HG03521 (cell line): ENCODE measurements around the gene NMD3.
"Not testable (repeated sequence)": the region's sequence is repeated elsewhere in the genome, so short reads cannot be mapped to it uniquely, and the experiment has no call there.

Experiments used
- ATAC-seq: cut with Tn5 transposase; IDR thresholded peaks from one replicate; pipeline ENCODE4 v1.9.1; 2021; ENCODE audit warnings: mild to moderate bottlenecking, moderate library complexity; ENCODE audit not compliant: unreplicated experiment

NMD3 gene

GRCh38 chr3:161220850-161221753 lies at the start of gene NMD3:
Gene NMD3, plus strand, starts transcription at chr3:161221311. Its CDS starts 703 bp downstream, at chr3:161222014.
- ATAC-seq = peak; percentile 99

DNA sequence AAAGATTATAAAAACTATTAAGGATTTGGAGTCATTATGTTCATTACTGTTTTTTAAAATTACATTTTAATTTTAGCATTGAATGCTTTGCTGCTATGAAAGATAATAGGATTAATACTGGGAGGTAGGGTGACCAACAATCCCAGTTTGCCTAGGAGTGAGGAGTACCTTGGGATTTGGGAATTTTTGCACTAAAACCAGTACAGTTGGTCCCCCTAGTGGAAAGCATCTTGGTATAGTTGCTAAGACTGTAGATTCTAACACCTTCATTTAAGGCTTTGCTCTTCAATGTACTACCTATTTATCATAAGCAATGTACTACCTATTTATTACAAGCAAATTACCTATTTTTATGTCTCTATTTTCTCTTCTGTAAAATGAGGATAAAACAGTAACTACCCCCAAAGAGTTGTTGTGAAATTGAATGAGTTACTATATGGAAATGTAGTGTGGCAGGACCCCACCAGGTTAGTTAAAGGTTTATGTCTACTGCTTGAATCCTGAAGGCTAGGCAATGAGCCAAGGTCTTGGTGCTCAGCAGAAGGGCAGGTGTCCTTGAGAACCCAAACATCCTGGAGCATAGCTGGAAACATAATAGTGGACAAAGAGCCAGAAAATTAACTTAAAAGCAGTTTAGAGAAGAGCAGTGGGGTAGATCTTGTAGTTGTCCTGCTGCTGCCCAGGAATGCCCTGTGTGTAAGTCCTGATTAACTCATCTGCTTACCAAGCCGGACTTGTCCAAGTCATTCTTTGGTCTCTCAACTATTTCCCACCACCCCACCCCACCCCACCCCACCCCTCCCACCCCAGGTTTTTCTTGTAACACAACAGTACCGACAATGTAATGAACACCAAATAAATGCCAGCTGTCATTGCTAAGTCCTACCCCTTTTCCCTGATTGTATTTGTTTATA lies 49.2 kb upstream of the NMD3 start:
- no peak for ATAC-seq

GRCh38 chr3:161175506-161175905 lies 45.6 kb upstream of the NMD3 start:
- no peak for ATAC-seq

GRCh38 chr3:161177991-161178390 lies 43.1 kb upstream of the NMD3 start:
- no peak for ATAC-seq

DNA sequence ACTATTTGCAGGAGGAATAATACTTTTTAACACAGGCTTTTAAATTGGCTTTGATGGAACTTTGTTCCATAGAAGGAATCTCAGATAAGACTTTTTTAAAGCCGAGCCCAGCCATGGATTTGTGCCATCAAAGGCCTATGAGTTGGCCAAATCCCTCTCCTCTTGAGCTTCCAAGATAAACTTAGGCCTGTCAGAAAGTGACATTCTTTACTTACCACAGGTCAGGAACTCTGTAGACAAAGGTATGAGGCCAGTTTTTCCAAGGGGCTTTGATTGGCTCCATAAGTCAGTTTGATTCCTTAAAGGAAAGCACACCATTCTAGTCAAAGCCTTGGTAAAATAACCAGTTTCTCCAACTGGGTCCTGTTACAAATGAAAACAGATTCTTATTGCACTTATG lies 39.7 kb upstream of the NMD3 start:
- not testable (repeated sequence) for ATAC-seq

- ATAC-seq = no peak
Observed at GRCh38 chr3:161187046-161187445, 34.1 kb upstream of the NMD3 start.

GRCh38 chr3:161197855-161198850 lies 23.0 kb upstream of the NMD3 start:
- ATAC-seq = no peak

DNA sequence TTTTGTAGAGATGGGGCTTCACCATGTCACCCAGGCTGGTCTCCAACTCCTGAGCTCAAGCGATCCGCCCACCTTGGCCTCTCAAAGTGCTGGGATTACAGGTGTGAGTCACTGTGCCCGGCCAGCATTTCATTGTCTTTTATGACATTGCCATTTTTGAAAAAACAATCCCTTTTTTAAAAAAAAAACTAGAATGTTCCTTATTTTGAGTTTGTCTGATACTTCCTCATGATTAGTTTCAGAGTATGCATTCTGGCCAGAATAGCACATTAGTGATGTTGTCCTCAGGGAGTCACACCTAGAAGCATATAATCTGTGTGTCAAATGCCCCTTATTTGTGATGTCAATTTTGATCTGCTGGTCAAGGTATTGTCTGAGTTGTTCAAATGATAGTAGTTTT lies 21.2 kb upstream of the NMD3 start:
- no peak for ATAC-seq

GRCh38 chr3:161203485-161204098 lies 17.5 kb upstream of the NMD3 start:
- ATAC-seq = no peak

- ATAC-seq = no peak
Observed at GRCh38 chr3:161208931-161209330, 12.2 kb upstream of the NMD3 start.

DNA sequence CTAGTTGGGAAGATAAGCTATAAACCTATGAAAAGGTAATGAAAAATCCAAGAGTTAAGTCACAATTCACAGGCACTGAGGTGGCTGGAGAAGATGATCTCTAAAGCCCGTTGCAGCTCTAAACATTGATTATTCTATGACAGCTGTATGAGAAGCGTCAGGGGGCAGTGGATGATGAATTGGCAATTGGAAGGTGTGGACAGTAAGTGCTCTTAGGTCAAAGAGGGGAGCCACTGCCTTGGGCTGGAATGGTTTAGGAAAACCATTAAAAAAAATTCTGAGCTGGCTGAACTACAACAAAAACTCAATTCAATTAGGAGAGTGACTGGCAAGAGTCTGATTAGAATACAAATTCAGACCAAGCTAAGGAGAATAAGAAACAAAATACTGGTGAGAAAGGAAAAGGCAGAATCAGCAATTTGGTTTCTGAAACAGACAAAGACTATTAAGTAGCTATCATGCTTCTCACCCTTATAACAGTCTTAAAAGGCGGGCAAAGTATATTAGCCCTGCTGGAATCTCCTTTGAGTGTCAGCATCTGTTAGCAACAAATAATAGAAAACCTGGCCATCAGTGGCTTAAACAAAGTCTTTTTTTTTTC lies 8.8 kb upstream of the NMD3 start:
- ATAC-seq = no peak

DNA sequence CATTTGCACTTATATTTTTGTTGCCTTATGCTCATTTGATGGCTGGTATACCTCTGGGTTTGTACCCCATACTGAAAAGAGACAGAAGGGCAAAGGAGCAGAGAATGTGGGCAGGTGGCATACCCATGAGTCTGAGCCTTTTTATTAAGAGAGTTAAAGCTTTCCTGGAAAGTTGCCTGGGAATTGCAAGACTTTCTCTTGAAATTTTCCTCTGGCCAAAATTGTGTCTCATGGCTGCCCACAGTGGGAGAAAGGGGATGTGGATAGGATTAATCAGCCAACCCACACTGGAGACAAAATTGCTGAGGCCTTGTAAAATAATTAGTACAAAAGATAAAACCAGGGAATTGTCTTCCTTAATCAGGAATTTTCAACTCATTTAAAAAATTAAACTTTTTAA lies 8.2 kb upstream of the NMD3 start:
- ATAC-seq = no peak

GRCh38 chr3:161213644-161214043 lies 7.5 kb upstream of the NMD3 start:
- no peak for ATAC-seq

- no peak for ATAC-seq
Observed at GRCh38 chr3:161215185-161215584, 5.9 kb upstream of the NMD3 start.

DNA sequence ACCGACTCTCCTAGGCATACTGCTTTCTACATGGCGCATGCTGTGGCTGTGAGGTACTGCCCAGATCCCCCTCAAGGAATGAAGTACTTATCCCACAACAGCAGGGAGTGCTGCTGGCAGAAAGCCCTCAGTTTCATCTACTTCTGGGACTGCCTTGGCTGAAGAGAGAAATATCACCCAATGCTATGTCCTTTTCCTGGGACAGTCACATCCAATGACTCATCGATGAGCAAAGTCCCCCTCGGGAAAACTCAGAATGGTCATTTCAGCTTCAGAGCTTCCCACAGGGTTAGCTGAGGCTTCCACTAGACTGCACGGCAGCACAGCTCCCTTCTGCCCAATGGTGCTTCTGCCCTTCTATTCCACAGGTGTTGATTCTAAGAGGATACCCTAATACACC lies 3.6 kb upstream of the NMD3 start:
- no peak for ATAC-seq

GRCh38 chr3:161219495-161219894 lies 1.6 kb upstream of the NMD3 start:
- ATAC-seq = no peak

GRCh38 chr3:161221806-161222600 lies 892 bp downstream of the NMD3 start:
- no peak for ATAC-seq

DNA sequence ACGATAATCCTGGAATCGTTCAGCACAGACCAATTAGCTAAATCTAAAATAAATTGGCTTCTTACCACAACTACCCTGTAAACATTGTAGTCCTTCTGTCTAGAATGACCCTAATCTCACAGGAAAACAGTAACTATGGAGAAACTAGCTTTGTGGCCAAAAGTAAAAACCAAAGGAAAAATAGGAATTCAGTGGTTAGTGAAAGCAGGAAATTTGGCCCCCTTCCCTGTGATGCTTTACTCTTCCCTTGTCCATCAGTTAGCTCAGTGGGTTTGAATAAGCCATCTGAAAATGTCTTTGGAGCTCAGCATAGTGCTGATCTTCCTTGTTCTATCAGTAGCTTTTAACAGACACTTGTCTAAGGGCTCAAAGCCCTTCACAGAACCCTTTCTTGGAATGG lies 1.6 kb downstream of the NMD3 start:
- ATAC-seq = no peak

GRCh38 chr3:161224786-161225185 lies 3.7 kb downstream of the NMD3 start:
- ATAC-seq = no peak
